ACC112 (cell line): ENCODE results near the gene OR2S2.
"Not testable (repeated sequence)": the region's sequence is repeated elsewhere in the genome, so short reads cannot be mapped to it uniquely, and the experiment has no call there.

Source experiments
- H2AFZ ChIP-seq: fragments of 200-600 bp; sonication (generic); one replicate; pipeline ENCODE4 v1.6.0; 2017; ENCODE audit warnings: antibody characterized with exemption, low read length; ENCODE audit not compliant: unreplicated experiment
- H3K27ac ChIP-seq: fragments of 200-600 bp; sonication (generic); 2 replicates; pipeline ENCODE4 v1.5.1; 2014; ENCODE audit warnings: low read depth, mild to moderate bottlenecking, antibody characterized with exemption, low read length, moderate library complexity
- H3K27me3 ChIP-seq: fragments of 200-600 bp; sonication (generic); 2 replicates; pipeline ENCODE4 v1.6.1; 2014; ENCODE audit warnings: mild to moderate bottlenecking, antibody characterized with exemption, low read length, moderate library complexity, mixed read lengths; ENCODE audit not compliant: insufficient read depth
- H3K36me3 ChIP-seq: fragments of 200-600 bp; sonication (generic); 2 replicates; pipeline ENCODE4 v1.6.1; 2016; ENCODE audit warnings: mild to moderate bottlenecking, antibody characterized with exemption, low read length, moderate library complexity, mixed read lengths; ENCODE audit not compliant: insufficient read depth
- H3K4me1 ChIP-seq: fragments of 200-600 bp; sonication (generic); one replicate; pipeline ENCODE4 v1.6.1; 2016; ENCODE audit warnings: low read length, mixed read lengths; ENCODE audit not compliant: insufficient read depth, unreplicated experiment, control insufficient read depth
- H3K4me3 ChIP-seq: fragments of 200-600 bp; sonication (generic); 2 replicates; pipeline ENCODE4 v1.5.1; 2014; ENCODE audit warnings: mild to moderate bottlenecking, low read depth, low read length
- H3K79me2 ChIP-seq: fragments of 200-600 bp; sonication (generic); one replicate; pipeline ENCODE4 v1.6.0; 2016; ENCODE audit warnings: low read length; ENCODE audit not compliant: control insufficient read depth, unreplicated experiment, insufficient read depth

Gene OR2S2

GRCh38 chr9:35944173-35944572, 13.8 kb downstream of the OR2S2 start:
- H3K4me1 ChIP-seq, result peaks cover 3% of the 10 kb centered on the region
- H3K36me3 ChIP-seq, result no peaks in the 10 kb centered on the region
- H3K4me3 ChIP-seq, result no peak overlapping the region
- no peaks in the 10 kb centered on the region for H3K27me3 ChIP-seq
- H2AFZ ChIP-seq, result no peak overlapping the region
- no peaks in the 10 kb centered on the region for H3K79me2 ChIP-seq
- no peak overlapping the region for H3K27ac ChIP-seq

- Histone ChIP-seq H3K79me2 (no peaks in the 10 kb centered on the region), H3K4me3 (no peak overlapping the region), H2AFZ (no peak overlapping the region), H3K27ac (no peak overlapping the region), H3K4me1 (peaks cover 6% of the 10 kb centered on the region), H3K27me3 (no peaks in the 10 kb centered on the region), H3K36me3 (no peaks in the 10 kb centered on the region)
These were observed 15.7 kb downstream of the OR2S2 start for GRCh38 chr9:35942286-35942685.

GRCh38 chr9:35940458-35941407, 17.2 kb downstream of the OR2S2 start:
- Histone ChIP-seq H3K4me3 (no peak overlapping the region), H3K4me1 (peaks cover 18% of the 10 kb centered on the region), H3K27ac (no peak overlapping the region), H3K36me3 (0 out of 2 replicates have a peak, but pooled peaks cover 4% of the 10 kb centered on the region), H2AFZ (no peak overlapping the region), H3K79me2 (no peaks in the 10 kb centered on the region), H3K27me3 (no peaks in the 10 kb centered on the region)

DNA sequence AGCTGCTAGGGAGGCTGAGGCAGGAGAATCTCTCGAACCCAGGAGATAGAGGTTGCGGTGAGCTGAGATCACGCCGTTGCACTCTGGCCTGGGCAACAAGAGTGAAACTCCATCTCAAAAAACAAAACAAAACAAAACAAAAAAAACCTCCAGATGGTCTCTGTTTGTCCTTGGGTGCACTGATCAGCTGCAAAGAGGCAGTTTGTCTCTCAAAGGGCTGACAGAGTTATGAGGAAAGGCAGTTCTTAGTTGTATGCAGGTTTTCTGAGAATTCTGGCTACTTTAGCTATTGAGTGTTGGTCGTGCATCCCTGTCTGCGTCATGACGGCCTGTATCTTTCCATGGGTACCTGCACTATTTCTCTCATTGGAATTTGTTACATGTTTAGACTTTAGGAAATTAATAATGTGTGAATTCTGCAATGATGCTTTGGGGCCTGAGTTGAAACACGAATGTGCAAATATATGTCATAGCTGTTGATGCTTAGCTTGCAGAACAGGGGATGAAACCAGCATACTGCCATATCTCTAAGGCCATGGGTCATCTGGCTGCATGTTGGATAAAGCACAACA, 18.2 kb downstream of the OR2S2 start:
- Histone ChIP-seq H3K79me2 (no peaks in the 10 kb centered on the region), H2AFZ (no peak overlapping the region), H3K27me3 (no peaks in the 10 kb centered on the region), H3K4me1 (peaks cover 25% of the 10 kb centered on the region), H3K27ac (no peak overlapping the region), H3K36me3 (0 out of 2 replicates have a peak, but pooled peaks cover 4% of the 10 kb centered on the region), H3K4me3 (no peak overlapping the region)

DNA sequence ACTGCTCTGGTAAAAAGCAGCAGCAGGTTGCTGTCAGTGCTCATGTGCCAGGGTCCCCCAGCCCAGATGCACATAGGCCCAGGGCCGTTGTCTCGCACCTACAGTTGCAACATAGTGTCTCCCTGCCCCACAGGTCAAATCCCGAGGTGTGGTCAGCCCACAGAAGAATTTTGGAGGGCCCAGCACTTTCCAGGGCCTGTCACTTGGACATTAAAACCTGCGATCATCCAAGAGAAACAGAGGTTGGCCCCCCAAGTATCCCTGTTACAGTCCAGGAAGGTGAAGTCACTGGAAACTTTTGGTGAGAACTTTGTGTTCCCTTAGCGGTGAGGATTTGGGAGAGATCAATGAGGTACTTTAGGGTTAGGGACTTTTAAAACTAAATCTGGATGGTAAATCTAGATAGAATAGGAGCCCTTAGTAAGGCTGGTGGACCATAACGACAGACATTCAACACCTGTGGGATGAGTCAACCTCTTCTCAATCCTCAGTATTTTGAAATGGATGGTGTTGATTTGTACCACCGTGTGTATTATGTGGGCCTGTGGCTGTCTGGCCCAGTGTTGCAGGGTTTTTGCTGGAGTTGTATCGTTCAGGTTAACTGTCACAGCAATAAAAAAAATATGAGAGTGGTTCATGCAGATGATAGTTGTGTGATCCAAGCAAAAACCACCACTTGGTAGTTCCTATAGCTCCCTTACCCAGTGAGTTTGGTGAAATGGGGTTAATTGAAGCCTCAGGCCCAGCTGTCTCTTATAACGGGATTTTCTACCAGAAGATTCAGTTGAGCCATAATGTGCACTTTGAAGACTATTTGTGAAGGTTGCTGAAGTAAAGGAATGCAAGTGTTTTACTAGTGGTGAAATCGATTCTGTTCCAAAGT, 19.2 kb downstream of the OR2S2 start:
- 0 out of 2 replicates have a peak, but pooled peaks cover 4% of the 10 kb centered on the region for H3K36me3 ChIP-seq
- no peak overlapping the region for H2AFZ ChIP-seq
- no peak overlapping the region for H3K27ac ChIP-seq
- peaks cover 29% of the 10 kb centered on the region for H3K4me1 ChIP-seq
- no peaks in the 10 kb centered on the region for H3K27me3 ChIP-seq
- no peak overlapping the region for H3K4me3 ChIP-seq
- H3K79me2 ChIP-seq, result no peaks in the 10 kb centered on the region

GRCh38 chr9:35937227-35937626, 20.7 kb downstream of the OR2S2 start:
- Histone ChIP-seq H3K36me3 (0 out of 2 replicates have a peak, but pooled peaks cover 4% of the 10 kb centered on the region), H3K4me3 (no peak overlapping the region), H3K27ac (peak overlapping the region; percentile 91), H3K27me3 (no peaks in the 10 kb centered on the region), H2AFZ (peak overlapping the region; percentile 59), H3K79me2 (no peaks in the 10 kb centered on the region), H3K4me1 (peaks cover 38% of the 10 kb centered on the region)

- no peaks in the 10 kb centered on the region for H3K27me3 ChIP-seq
- H3K4me3 ChIP-seq, result peak overlapping the region; percentile 48; the same call in 1 of the 2 replicates
- no peaks in the 10 kb centered on the region for H3K79me2 ChIP-seq
- H3K4me1 ChIP-seq, result peaks cover 38% of the 10 kb centered on the region
- H3K27ac ChIP-seq, result peak overlapping the region; percentile 91
- H2AFZ ChIP-seq, result peak overlapping the region; percentile 70
- 0 out of 2 replicates have a peak, but pooled peaks cover 4% of the 10 kb centered on the region for H3K36me3 ChIP-seq
These were observed 22.0 kb downstream of the OR2S2 start for GRCh38 chr9:35935755-35936509.

DNA sequence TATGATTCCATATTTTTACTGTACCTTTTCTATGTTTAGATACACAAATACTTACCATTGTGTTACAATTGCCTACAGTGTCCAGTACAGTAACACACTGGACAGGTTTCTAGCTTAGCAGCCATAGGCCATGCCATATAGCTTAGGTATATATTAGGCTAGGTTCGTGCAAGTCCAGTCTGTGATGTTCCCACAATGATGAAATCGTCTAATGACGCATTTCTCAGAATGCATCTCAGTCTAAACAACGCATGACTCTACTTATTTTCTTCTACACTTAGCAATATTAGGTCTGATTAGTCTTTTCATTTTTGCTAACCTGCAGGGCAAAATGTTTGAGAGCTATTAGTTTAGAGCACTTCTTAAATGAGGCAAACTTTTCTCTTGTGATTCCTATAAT, 22.7 kb downstream of the OR2S2 start:
- peak overlapping the region; percentile 91 for H3K27ac ChIP-seq
- no peaks in the 10 kb centered on the region for H3K27me3 ChIP-seq
- peaks cover 38% of the 10 kb centered on the region for H3K4me1 ChIP-seq
- no peak overlapping the region for H2AFZ ChIP-seq
- 0 out of 2 replicates have a peak, but pooled peaks cover 4% of the 10 kb centered on the region for H3K36me3 ChIP-seq
- H3K79me2 ChIP-seq, result no peaks in the 10 kb centered on the region
- no peak overlapping the region for H3K4me3 ChIP-seq

DNA sequence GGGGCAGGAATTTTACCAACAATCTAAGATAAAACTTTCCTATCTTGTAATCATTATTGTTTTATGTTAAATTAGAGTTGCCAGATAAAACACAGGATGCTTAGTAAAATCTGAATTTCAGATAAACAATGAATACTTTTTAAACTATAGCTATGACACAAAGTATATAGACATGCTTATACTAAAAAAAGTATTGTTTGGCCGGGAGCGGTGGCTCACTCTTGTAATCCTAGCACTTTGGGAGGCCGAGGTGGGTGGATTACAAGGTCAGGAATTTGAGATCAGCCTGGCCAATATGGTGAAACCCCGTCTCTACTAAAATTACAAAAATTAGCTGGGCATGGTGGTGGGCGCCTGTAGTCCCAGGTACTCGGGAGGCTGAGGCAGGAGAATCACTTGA, 23.9 kb downstream of the OR2S2 start:
- not testable (repeated sequence) for H3K27me3 ChIP-seq, H3K79me2 ChIP-seq, H3K4me3 ChIP-seq, H3K36me3 ChIP-seq
- Histone ChIP-seq H3K27ac (peak overlapping the region; percentile 4; the same call in 1 of the 2 replicates), H2AFZ (peak overlapping the region; percentile 85), H3K4me1 (peaks cover 39% of the 10 kb centered on the region)
